ENCODE measurements around the gene BHLHE40.

BHLHE40 gene

GRCh38 chr3:4978204-4978965 is 852 bp upstream of the BHLHE40 start:
- peaks cover 42% of the 10 kb centered on the region for H3K4me1 ChIP-seq (ENCODE audit: control insufficient read depth, insufficient read depth, low read length)
- H3K9ac ChIP-seq (ENCODE audit: low read length): peak overlapping the region; percentile 86
- H3K27me3 ChIP-seq (replicated peaks; ENCODE audit: control insufficient read depth, insufficient read depth, low read length): no peaks in the 10 kb centered on the region
- peak overlapping the region; percentile 77 for H3K4me3 ChIP-seq (ENCODE audit: low read length)
- no peaks in the 10 kb centered on the region for H3K9me3 ChIP-seq (ENCODE audit: control insufficient read depth, low read length)
- peaks cover 14% of the 10 kb centered on the region for H3K36me3 ChIP-seq (ENCODE audit: control insufficient read depth, insufficient read depth, low read length, severe bottlenecking)
- peak; percentile 98 for DNase-seq (ENCODE audit: low read depth)

GRCh38 chr3:4978966-4979427 is 240 bp upstream of the BHLHE40 start:
- Histone ChIP-seq H3K4me1 (ENCODE audit: control insufficient read depth, insufficient read depth, low read length) (peaks cover 49% of the 10 kb centered on the region), H3K27me3 (replicated peaks; ENCODE audit: control insufficient read depth, insufficient read depth, low read length) (no peaks in the 10 kb centered on the region), H3K4me3 (ENCODE audit: low read length) (peak overlapping the region; percentile 91), H3K9ac (ENCODE audit: low read length) (no peak overlapping the region), H3K9me3 (ENCODE audit: control insufficient read depth, low read length) (no peaks in the 10 kb centered on the region), H3K36me3 (ENCODE audit: control insufficient read depth, insufficient read depth, low read length, severe bottlenecking) (peaks cover 20% of the 10 kb centered on the region)
- peak; percentile 98 for DNase-seq (ENCODE audit: low read depth)

GRCh38 chr3:4980229-4981203 is 1.3 kb downstream of the BHLHE40 start:
- Histone ChIP-seq H3K27me3 (replicated peaks; ENCODE audit: control insufficient read depth, insufficient read depth, low read length) (no peaks in the 10 kb centered on the region), H3K36me3 (ENCODE audit: control insufficient read depth, insufficient read depth, low read length, severe bottlenecking) (peaks cover 21% of the 10 kb centered on the region), H3K9me3 (ENCODE audit: control insufficient read depth, low read length) (no peaks in the 10 kb centered on the region), H3K4me3 (ENCODE audit: low read length) (peak overlapping the region; percentile 91), H3K4me1 (ENCODE audit: control insufficient read depth, insufficient read depth, low read length) (peaks cover 62% of the 10 kb centered on the region), H3K9ac (ENCODE audit: low read length) (peak overlapping the region; percentile 93)
- DNase-seq (ENCODE audit: low read depth): peak; percentile 97

GRCh38 chr3:4981294-4981664 is 2.0 kb downstream of the BHLHE40 start:
- no peak for DNase-seq (ENCODE audit: low read depth)
- Histone ChIP-seq H3K9me3 (ENCODE audit: control insufficient read depth, low read length) (no peaks in the 10 kb centered on the region), H3K4me1 (ENCODE audit: control insufficient read depth, insufficient read depth, low read length) (peaks cover 69% of the 10 kb centered on the region), H3K4me3 (ENCODE audit: low read length) (peak overlapping the region; percentile 91), H3K27me3 (replicated peaks; ENCODE audit: control insufficient read depth, insufficient read depth, low read length) (no peaks in the 10 kb centered on the region), H3K36me3 (ENCODE audit: control insufficient read depth, insufficient read depth, low read length, severe bottlenecking) (peaks cover 21% of the 10 kb centered on the region), H3K9ac (ENCODE audit: low read length) (peak overlapping the region; percentile 67)

- Histone ChIP-seq H3K9ac (ENCODE audit: low read length) (peak overlapping the region; percentile 67), H3K4me3 (ENCODE audit: low read length) (peak overlapping the region; percentile 91), H3K36me3 (ENCODE audit: control insufficient read depth, insufficient read depth, low read length, severe bottlenecking) (peaks cover 21% of the 10 kb centered on the region), H3K9me3 (ENCODE audit: control insufficient read depth, low read length) (no peaks in the 10 kb centered on the region), H3K27me3 (replicated peaks; ENCODE audit: control insufficient read depth, insufficient read depth, low read length) (no peaks in the 10 kb centered on the region), H3K4me1 (ENCODE audit: control insufficient read depth, insufficient read depth, low read length) (peaks cover 71% of the 10 kb centered on the region)
- DNase-seq (ENCODE audit: low read depth): peak; percentile 82
Measured at GRCh38 chr3:4981665-4982494, 2.6 kb downstream of the BHLHE40 start.

- no peak for DNase-seq (ENCODE audit: low read depth)
- H3K27me3 ChIP-seq (replicated peaks; ENCODE audit: control insufficient read depth, insufficient read depth, low read length): no peaks in the 10 kb centered on the region
- H3K9ac ChIP-seq (ENCODE audit: low read length): peak overlapping the region; percentile 59
- peaks cover 63% of the 10 kb centered on the region for H3K4me1 ChIP-seq (ENCODE audit: control insufficient read depth, insufficient read depth, low read length)
- no peaks in the 10 kb centered on the region for H3K9me3 ChIP-seq (ENCODE audit: control insufficient read depth, low read length)
- peak overlapping the region; percentile 27 for H3K4me3 ChIP-seq (ENCODE audit: low read length)
- peaks cover 21% of the 10 kb centered on the region for H3K36me3 ChIP-seq (ENCODE audit: control insufficient read depth, insufficient read depth, low read length, severe bottlenecking)
Measured at GRCh38 chr3:4982773-4983738, 3.8 kb downstream of the BHLHE40 start.

- H3K9me3 ChIP-seq (ENCODE audit: control insufficient read depth, low read length): no peaks in the 10 kb centered on the region
- peak overlapping the region; percentile 59 for H3K9ac ChIP-seq (ENCODE audit: low read length)
- peak overlapping the region; percentile 27 for H3K4me3 ChIP-seq (ENCODE audit: low read length)
- peaks cover 21% of the 10 kb centered on the region for H3K36me3 ChIP-seq (ENCODE audit: control insufficient read depth, insufficient read depth, low read length, severe bottlenecking)
- H3K27me3 ChIP-seq (replicated peaks; ENCODE audit: control insufficient read depth, insufficient read depth, low read length): no peaks in the 10 kb centered on the region
- DNase-seq (ENCODE audit: low read depth): peak; percentile 85
- peaks cover 67% of the 10 kb centered on the region for H3K4me1 ChIP-seq (ENCODE audit: control insufficient read depth, insufficient read depth, low read length)
Measured at GRCh38 chr3:4983739-4984510, 4.7 kb downstream of the BHLHE40 start.

- H3K4me1 ChIP-seq (ENCODE audit: control insufficient read depth, insufficient read depth, low read length): peaks cover 70% of the 10 kb centered on the region
- peak overlapping the region; percentile 59 for H3K9ac ChIP-seq (ENCODE audit: low read length)
- DNase-seq (ENCODE audit: low read depth): no peak
- H3K36me3 ChIP-seq (ENCODE audit: control insufficient read depth, insufficient read depth, low read length, severe bottlenecking): peaks cover 21% of the 10 kb centered on the region
- H3K27me3 ChIP-seq (replicated peaks; ENCODE audit: control insufficient read depth, insufficient read depth, low read length): no peaks in the 10 kb centered on the region
- H3K9me3 ChIP-seq (ENCODE audit: control insufficient read depth, low read length): no peaks in the 10 kb centered on the region
- peak overlapping the region; percentile 27 for H3K4me3 ChIP-seq (ENCODE audit: low read length)
Measured at GRCh38 chr3:4984511-4984864, 5.3 kb downstream of the BHLHE40 start.

- peak; percentile 54 for DNase-seq (ENCODE audit: low read depth)
- Histone ChIP-seq H3K9me3 (ENCODE audit: control insufficient read depth, low read length) (no peaks in the 10 kb centered on the region), H3K4me1 (ENCODE audit: control insufficient read depth, insufficient read depth, low read length) (peaks cover 69% of the 10 kb centered on the region), H3K36me3 (ENCODE audit: control insufficient read depth, insufficient read depth, low read length, severe bottlenecking) (peaks cover 21% of the 10 kb centered on the region), H3K9ac (ENCODE audit: low read length) (no peak overlapping the region), H3K4me3 (ENCODE audit: low read length) (no peak overlapping the region), H3K27me3 (replicated peaks; ENCODE audit: control insufficient read depth, insufficient read depth, low read length) (no peaks in the 10 kb centered on the region)
Measured at GRCh38 chr3:4985330-4986174, 6.3 kb downstream of the BHLHE40 start.
